Measurements from ENCODE around the gene FREY1. TPM values are rescaled to one million over a fixed set of nuclear protein-coding genes. Genes with fewer than 3 reads are reported as not detected.

The FREY1 gene, protein sequence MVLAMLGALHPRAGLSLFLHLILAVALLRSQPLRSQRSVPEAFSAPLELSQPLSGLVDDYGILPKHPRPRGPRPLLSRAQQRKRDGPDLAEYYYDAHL
- 1.1 TPM for total RNA-seq (ENCODE audit: unreplicated experiment)
- long read RNA-seq: 0 reads

DNA sequence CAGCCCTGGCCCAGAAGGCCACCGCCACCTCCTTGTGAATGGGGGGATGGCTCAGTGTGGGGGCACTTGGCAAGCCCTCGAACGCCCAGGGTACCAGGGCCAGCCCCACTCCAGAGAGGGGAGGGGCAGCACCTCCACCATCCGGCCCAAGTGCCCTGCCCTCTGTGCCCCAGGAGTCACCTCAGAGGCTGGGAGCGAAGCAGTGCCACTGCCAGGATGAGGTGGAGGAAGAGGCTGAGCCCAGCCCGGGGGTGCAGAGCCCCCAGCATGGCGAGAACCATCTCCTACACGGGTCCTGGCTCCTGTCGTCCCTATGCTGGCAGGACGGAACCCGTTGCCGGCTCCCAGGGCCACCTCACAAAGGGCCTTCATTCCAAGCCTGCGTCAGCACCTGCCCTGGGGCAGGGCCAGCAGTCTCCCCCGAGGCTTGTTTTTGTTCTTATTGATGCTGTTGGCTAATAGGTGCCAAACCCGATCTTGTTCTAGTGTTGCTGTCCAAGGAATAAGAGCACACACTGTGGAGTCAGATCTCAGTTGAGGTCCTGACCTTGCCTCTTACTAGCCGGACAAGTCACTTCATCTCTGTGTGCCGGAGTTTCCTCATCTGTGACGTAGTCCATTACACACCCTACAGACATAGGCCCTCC is at the start of gene FREY1:
Gene FREY1 (minus strand): TSS at position 307 of the 647 bp plus-strand sequence. CDS start 26 bp downstream, at position 281.
- Mint-ChIP-seq H3K9me3 (ENCODE audit: unreplicated experiment) (no peaks in the 10 kb centered on the region), H3K27me3 (ENCODE audit: unreplicated experiment) (peaks cover 28% of the 10 kb centered on the region), H3K36me3 (ENCODE audit: low read depth, unreplicated experiment) (no peaks in the 10 kb centered on the region), H3K4me3 (ENCODE audit: unreplicated experiment) (no peak within 1 kb of the TSS), H3K4me1 (ENCODE audit: unreplicated experiment) (peaks cover 8% of the 10 kb centered on the region), H3K27ac (ENCODE audit: unreplicated experiment) (no peak within 1 kb of the TSS)
- no peak for DNase-seq (ENCODE audit: low spot score)
- TF ChIP-seq, protein P1, sequence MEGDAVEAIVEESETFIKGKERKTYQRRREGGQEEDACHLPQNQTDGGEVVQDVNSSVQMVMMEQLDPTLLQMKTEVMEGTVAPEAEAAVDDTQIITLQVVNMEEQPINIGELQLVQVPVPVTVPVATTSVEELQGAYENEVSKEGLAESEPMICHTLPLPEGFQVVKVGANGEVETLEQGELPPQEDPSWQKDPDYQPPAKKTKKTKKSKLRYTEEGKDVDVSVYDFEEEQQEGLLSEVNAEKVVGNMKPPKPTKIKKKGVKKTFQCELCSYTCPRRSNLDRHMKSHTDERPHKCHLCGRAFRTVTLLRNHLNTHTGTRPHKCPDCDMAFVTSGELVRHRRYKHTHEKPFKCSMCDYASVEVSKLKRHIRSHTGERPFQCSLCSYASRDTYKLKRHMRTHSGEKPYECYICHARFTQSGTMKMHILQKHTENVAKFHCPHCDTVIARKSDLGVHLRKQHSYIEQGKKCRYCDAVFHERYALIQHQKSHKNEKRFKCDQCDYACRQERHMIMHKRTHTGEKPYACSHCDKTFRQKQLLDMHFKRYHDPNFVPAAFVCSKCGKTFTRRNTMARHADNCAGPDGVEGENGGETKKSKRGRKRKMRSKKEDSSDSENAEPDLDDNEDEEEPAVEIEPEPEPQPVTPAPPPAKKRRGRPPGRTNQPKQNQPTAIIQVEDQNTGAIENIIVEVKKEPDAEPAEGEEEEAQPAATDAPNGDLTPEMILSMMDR (IDR thresholded peaks at IDR 0.05; ENCODE audit: unreplicated experiment): no peak

DNA sequence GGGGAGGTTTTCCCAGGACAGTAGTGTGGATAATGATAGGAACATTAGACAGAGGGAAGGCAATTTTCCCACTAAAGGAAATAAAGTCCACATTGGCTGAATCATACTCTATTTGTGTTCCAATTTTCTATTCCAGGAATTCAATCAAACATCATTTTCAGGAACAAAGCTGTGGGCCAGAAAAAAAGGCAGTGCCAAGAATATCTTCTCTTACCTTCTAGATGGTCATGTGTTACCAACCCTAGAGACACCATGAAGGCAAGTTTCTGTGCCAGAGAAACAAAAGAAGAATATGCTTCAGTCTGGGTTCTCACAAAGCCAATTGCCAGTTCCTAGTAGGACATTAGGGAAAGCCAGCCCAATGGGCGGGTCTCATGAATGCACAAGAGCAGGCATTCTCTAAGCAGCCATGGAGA is 42.9 kb upstream of the FREY1 start:
- H3K36me3 Mint-ChIP-seq (ENCODE audit: low read depth, unreplicated experiment): peaks cover 21% of the 10 kb centered on the region
- H3K4me1 Mint-ChIP-seq (ENCODE audit: unreplicated experiment): no peaks in the 10 kb centered on the region
- H3K27me3 Mint-ChIP-seq (ENCODE audit: unreplicated experiment): peaks cover 4% of the 10 kb centered on the region
- H3K9me3 Mint-ChIP-seq (ENCODE audit: unreplicated experiment): no peaks in the 10 kb centered on the region
- H3K27ac Mint-ChIP-seq (ENCODE audit: unreplicated experiment): no peak overlapping the region
- TF ChIP-seq, protein P1 (IDR thresholded peaks at IDR 0.05; ENCODE audit: unreplicated experiment): no peak
- DNase-seq (ENCODE audit: low spot score): no peak
- H3K4me3 Mint-ChIP-seq (ENCODE audit: unreplicated experiment): no peak overlapping the region

DNA sequence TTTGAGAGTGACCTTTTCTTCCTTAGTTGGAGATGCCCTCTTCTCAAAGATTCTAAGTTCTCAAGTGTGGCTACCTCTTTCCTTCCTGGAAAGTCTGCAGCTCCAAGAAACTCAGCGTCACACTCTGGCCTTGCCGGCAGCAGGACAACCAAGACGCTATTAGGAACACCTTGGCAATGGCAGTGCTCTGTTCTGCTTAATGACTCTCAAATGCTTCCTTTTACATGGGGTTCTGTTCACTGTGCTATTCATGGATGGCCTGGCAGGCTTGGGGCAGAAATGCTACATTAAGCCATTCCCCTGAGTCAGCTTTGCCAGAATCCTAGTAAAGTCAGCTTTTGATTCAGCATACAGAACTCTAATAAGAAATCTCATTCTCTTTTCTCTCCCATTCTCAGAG is 41.3 kb upstream of the FREY1 start:
- no peaks in the 10 kb centered on the region for H3K9me3 Mint-ChIP-seq (ENCODE audit: unreplicated experiment)
- peaks cover 6% of the 10 kb centered on the region for H3K27me3 Mint-ChIP-seq (ENCODE audit: unreplicated experiment)
- no peak for DNase-seq (ENCODE audit: low spot score)
- no peaks in the 10 kb centered on the region for H3K4me1 Mint-ChIP-seq (ENCODE audit: unreplicated experiment)
- peak overlapping the region; percentile 29 for H3K4me3 Mint-ChIP-seq (ENCODE audit: unreplicated experiment)
- H3K36me3 Mint-ChIP-seq (ENCODE audit: low read depth, unreplicated experiment): peaks cover 21% of the 10 kb centered on the region
- no peak overlapping the region for H3K27ac Mint-ChIP-seq (ENCODE audit: unreplicated experiment)
- TF ChIP-seq, protein P1 (IDR thresholded peaks at IDR 0.05; ENCODE audit: unreplicated experiment): no peak

DNA sequence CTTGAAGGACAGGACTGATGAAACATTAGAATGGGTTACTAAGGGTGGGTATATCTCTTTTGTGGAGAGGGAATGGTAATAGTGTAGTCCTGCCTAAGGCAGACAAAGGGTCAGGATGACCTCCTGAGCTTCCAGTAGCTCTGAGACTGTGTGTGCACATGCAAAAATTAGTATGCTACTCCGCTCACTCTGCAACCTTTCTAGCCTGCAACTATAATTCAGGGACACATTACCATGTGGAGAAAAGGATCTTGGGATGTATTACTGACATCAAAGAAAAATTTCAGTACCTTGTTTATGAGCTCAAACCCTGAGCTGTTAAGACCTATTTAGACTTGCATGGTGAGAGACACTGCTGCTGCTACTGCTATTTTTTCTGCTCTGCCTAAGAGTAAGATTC is 40.8 kb upstream of the FREY1 start:
- TF ChIP-seq, protein P1 (IDR thresholded peaks at IDR 0.05; ENCODE audit: unreplicated experiment): no peak
- H3K27ac Mint-ChIP-seq (ENCODE audit: unreplicated experiment): no peak overlapping the region
- H3K36me3 Mint-ChIP-seq (ENCODE audit: low read depth, unreplicated experiment): peaks cover 21% of the 10 kb centered on the region
- H3K9me3 Mint-ChIP-seq (ENCODE audit: unreplicated experiment): no peaks in the 10 kb centered on the region
- H3K4me3 Mint-ChIP-seq (ENCODE audit: unreplicated experiment): peak overlapping the region; percentile 29
- no peak for DNase-seq (ENCODE audit: low spot score)
- H3K4me1 Mint-ChIP-seq (ENCODE audit: unreplicated experiment): no peaks in the 10 kb centered on the region
- H3K27me3 Mint-ChIP-seq (ENCODE audit: unreplicated experiment): peaks cover 6% of the 10 kb centered on the region

DNA sequence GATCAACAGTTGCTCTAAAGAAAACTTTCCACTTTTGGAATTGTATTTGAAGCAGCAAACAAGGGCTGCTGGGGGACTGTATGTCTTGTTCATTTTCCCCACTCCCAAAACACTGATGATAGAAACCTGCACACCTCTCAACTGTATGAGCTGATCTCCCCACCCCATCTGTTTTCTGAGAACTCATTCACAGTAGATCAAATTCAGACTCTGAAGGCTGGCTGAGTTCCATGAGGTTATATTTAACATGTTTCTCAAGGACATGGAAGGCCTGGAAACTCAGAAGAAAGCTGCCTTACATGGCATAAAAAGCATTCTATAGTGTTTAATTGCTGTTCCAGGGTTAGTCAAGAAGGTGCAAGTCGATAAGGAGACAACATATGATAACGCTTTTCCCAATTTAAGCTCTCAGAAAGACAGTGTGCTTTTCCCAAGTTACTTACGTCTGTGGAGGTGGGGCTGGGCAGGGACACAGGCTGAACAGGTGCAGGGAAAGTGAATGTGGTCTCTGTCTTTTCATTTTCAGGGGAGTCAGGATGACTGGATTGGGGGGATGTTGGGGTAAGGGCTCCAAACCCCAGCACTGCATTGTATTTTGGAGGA is 38.4 kb upstream of the FREY1 start:
- Mint-ChIP-seq H3K27ac (ENCODE audit: unreplicated experiment) (no peak overlapping the region), H3K27me3 (ENCODE audit: unreplicated experiment) (peaks cover 6% of the 10 kb centered on the region), H3K9me3 (ENCODE audit: unreplicated experiment) (no peaks in the 10 kb centered on the region), H3K4me1 (ENCODE audit: unreplicated experiment) (no peaks in the 10 kb centered on the region), H3K4me3 (ENCODE audit: unreplicated experiment) (peak overlapping the region; percentile 40), H3K36me3 (ENCODE audit: low read depth, unreplicated experiment) (peaks cover 17% of the 10 kb centered on the region)
- no peak for DNase-seq (ENCODE audit: low spot score)
- TF ChIP-seq, protein P1 (IDR thresholded peaks at IDR 0.05; ENCODE audit: unreplicated experiment): no peak

All from endothelial cell (in vitro differentiated cells).